ENCODE data around the gene C16orf46.

DNA sequence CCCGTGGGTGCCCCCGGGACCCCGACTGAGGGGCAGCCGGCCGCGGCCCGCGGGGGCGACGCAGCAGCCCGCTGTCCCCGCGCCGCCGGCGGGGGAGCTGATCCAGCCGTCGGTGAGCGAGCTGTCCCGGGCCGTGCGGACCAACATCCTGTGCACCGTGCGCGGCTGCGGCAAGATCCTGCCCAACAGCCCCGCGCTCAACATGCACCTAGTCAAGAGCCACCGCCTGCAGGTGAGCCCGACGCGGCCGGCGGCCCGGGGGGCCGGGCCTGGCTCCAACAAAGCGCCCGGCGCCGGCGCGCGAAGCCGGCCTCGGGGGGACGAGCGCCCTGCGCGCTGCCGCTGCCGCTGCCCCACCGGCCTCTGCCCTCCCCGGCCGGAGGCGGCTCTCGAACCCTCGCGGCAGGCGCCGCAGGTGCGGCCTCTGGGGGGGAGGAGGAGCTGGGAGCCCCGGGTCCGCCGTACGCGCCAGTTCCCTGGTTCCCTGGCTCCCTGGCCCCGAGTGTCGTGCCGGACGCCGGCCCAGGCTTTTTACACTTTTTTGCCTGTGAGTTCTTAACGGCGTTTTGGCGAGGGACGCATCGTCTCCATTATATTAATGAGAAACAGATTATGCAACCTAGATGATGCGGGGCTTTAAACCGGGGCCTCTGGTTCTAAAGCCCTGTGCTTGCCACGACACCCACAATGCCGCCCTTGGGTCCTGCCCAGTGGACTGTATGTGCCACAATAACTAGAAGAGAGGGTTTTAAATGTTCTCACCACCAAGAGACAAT lies 40.9 kb downstream of the C16orf46 start:
- TF ChIP-seq POLR2A (IDR thresholded peaks at IDR 0.05; ENCODE audit: low read depth, low read length) (no peak), POLR2AphosphoS5 (IDR thresholded peaks at IDR 0.05; ENCODE audit: low read depth, low read length) (no peak)

All from GM12892 (cell line).